ENCODE measurements around the gene WLS.

DNA sequence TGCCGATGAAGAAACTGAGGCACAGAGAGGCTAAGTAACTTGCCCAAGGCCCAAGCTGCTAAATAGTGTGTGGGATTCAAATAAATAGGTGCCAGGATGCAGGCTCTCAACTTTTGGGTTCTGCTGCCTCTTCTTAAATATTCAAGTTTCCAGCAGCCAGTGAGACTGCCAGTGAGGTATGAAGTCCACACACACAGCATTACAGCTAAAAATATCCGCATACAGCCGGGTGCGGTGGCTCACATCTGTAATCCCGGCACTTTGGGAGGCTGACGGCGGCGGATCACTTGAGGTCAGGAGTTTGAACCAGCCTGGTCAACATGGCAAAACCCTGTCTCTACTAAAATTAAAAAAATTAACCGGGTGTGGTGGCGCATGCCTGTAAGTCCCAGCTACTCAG lies 103.5 kb downstream of the WLS start:
- TF ChIP-seq EZH2phosphoT487 (IDR thresholded peaks at IDR 0.05; ENCODE audit: low read length) (no peak), EZH2 (optimal IDR thresholded peaks at IDR 0.05; ENCODE audit: low read depth, low read length) (no peak)
- TF ChIP-seq, protein P1, sequence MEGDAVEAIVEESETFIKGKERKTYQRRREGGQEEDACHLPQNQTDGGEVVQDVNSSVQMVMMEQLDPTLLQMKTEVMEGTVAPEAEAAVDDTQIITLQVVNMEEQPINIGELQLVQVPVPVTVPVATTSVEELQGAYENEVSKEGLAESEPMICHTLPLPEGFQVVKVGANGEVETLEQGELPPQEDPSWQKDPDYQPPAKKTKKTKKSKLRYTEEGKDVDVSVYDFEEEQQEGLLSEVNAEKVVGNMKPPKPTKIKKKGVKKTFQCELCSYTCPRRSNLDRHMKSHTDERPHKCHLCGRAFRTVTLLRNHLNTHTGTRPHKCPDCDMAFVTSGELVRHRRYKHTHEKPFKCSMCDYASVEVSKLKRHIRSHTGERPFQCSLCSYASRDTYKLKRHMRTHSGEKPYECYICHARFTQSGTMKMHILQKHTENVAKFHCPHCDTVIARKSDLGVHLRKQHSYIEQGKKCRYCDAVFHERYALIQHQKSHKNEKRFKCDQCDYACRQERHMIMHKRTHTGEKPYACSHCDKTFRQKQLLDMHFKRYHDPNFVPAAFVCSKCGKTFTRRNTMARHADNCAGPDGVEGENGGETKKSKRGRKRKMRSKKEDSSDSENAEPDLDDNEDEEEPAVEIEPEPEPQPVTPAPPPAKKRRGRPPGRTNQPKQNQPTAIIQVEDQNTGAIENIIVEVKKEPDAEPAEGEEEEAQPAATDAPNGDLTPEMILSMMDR (IDR thresholded peaks at IDR 0.05; ENCODE audit: low read length): no peak
